Astrocyte (in vitro differentiated cells and primary cell): ENCODE data around the gene SLC44A3. TPM values are rescaled to one million over a fixed set of nuclear protein-coding genes. Genes with fewer than 3 reads are reported as not detected.
A peak's percentile ranks its signal among the peaks of the same experiment; 100 is the strongest.

Experiments
- DNase-seq: peaks from one replicate; pipeline ENCODE4 v3.0.0-alpha.2; 2010; ENCODE audit warnings: low read depth
- FAIRE-seq: peaks from 2 replicates; lab custom pipeline; 2011; peaks lifted over from hg19 to GRCh38; lab: Jason Lieb, UNC
- H2AFZ ChIP-seq: 2 replicates; pipeline ENCODE4 v1.6.0; 2012; ENCODE audit warnings: low read depth, low read length, inconsistent platforms
- H3K27ac ChIP-seq: 2 replicates; pipeline ENCODE4 v1.5.1; 2011; ENCODE audit warnings: low read depth, low read length, inconsistent platforms
- H3K27me3 ChIP-seq: 2 replicates; pipeline ENCODE4 v1.6.0; 2011; ENCODE audit warnings: low read length, inconsistent platforms; ENCODE audit not compliant: insufficient read depth
- H3K36me3 ChIP-seq: 2 replicates; pipeline ENCODE4 v1.5.1; 2011; ENCODE audit warnings: low read length, inconsistent platforms; ENCODE audit not compliant: insufficient read depth
- H3K4me1 ChIP-seq: 2 replicates; pipeline ENCODE4 v1.5.1; 2011; ENCODE audit warnings: low read length, inconsistent platforms; ENCODE audit not compliant: insufficient read depth
- H3K4me2 ChIP-seq: 2 replicates; pipeline ENCODE4 v1.6.0; 2012; ENCODE audit warnings: low read length, inconsistent platforms
- H3K4me3 ChIP-seq: 2 replicates; pipeline ENCODE4 v1.5.1; 2011; ENCODE audit warnings: low read depth, mild to moderate bottlenecking, low read length, inconsistent platforms; ENCODE audit not compliant: insufficient read depth
- H3K79me2 ChIP-seq: 2 replicates; pipeline ENCODE4 v1.6.0; 2012; ENCODE audit warnings: mild to moderate bottlenecking, low read length, inconsistent platforms; ENCODE audit not compliant: insufficient read depth
- H3K9ac ChIP-seq: 2 replicates; pipeline ENCODE4 v1.6.0; 2012; ENCODE audit warnings: mild to moderate bottlenecking, low read length, inconsistent platforms
- H3K9me3 ChIP-seq: 2 replicates; pipeline ENCODE4 v1.5.1; 2012; ENCODE audit warnings: low read depth, mild to moderate bottlenecking, low read length, inconsistent platforms; ENCODE audit not compliant: insufficient read depth
- H4K20me1 ChIP-seq: 2 replicates; pipeline ENCODE4 v1.6.0; 2012; ENCODE audit warnings: low read length, inconsistent platforms; ENCODE audit not compliant: insufficient read depth
- H3K27ac Mint-ChIP-seq: one replicate; pipeline ENCODE4 v1.8.0; 2021; ENCODE audit warnings: mild to moderate bottlenecking, mixed read lengths; ENCODE audit not compliant: unreplicated experiment
- H3K27me3 Mint-ChIP-seq: one replicate; pipeline ENCODE4 v1.8.0; 2021; ENCODE audit warnings: low read depth, mixed read lengths; ENCODE audit not compliant: unreplicated experiment
- H3K36me3 Mint-ChIP-seq: one replicate; pipeline ENCODE4 v1.8.0; 2021; ENCODE audit warnings: low read depth, mixed read lengths; ENCODE audit not compliant: unreplicated experiment
- H3K4me1 Mint-ChIP-seq: one replicate; pipeline ENCODE4 v1.8.0; 2021; ENCODE audit warnings: low read depth, mixed read lengths; ENCODE audit not compliant: unreplicated experiment
- H3K4me3 Mint-ChIP-seq: one replicate; pipeline ENCODE4 v1.8.0; 2021; ENCODE audit warnings: mild to moderate bottlenecking, moderate library complexity, mixed read lengths; ENCODE audit not compliant: unreplicated experiment
- H3K9me3 Mint-ChIP-seq: one replicate; pipeline ENCODE4 v1.8.0; 2021; ENCODE audit warnings: mild to moderate bottlenecking, mixed read lengths; ENCODE audit not compliant: unreplicated experiment
- CTCF ChIP-seq: IDR thresholded peaks from 2 replicates; pipeline ENCODE4 v1.5.1; 2011; ENCODE audit warnings: low read depth, mild to moderate bottlenecking, inconsistent platforms, low read length, moderate library complexity; ENCODE audit not compliant: insufficient read depth
- EZH2 ChIP-seq: IDR thresholded peaks from 2 replicates; pipeline ENCODE4 v1.6.1; 2012; ENCODE audit warnings: mild to moderate bottlenecking, low read length, inconsistent platforms; ENCODE audit not compliant: insufficient read depth
- total RNA-seq: library from RNA; stranded (reverse); gene quantifications from 2 replicates; pipeline ENCODE4 v1.2.1, GENCODE V29; 2021

Gene SLC44A3
- total RNA-seq, 1 donor from 2014 or later, result 3.7 TPM

- H3K9ac ChIP-seq, result no peak overlapping the region
- no peak overlapping the region for H3K4me2 ChIP-seq
- H3K9me3 ChIP-seq, result no peaks in the 10 kb centered on the region
- H3K4me3 ChIP-seq, result no peak overlapping the region
- H3K27ac ChIP-seq, result no peak overlapping the region
- Mint-ChIP-seq H3K4me1 (peaks cover 9% of the 10 kb centered on the region), H3K27me3 (no peaks in the 10 kb centered on the region), H3K9me3 (no peaks in the 10 kb centered on the region), H3K27ac (no peak overlapping the region), H3K4me3 (no peak overlapping the region), H3K36me3 (peaks cover 10% of the 10 kb centered on the region)
- no peak for TF ChIP-seq CTCF
- no peak for TF ChIP-seq EZH2
- H4K20me1 ChIP-seq, result no peaks in the 10 kb centered on the region
- peaks cover 2% of the 10 kb centered on the region for H3K36me3 ChIP-seq
- no peaks in the 10 kb centered on the region for H3K79me2 ChIP-seq
- H3K27me3 ChIP-seq, result no peaks in the 10 kb centered on the region
- H3K4me1 ChIP-seq, result peaks cover 11% of the 10 kb centered on the region
- DNase-seq, result no peak
- FAIRE-seq, result no peak
- H2AFZ ChIP-seq, result no peak overlapping the region
These were observed 66.9 kb downstream of the SLC44A3 start for GRCh38 chr1:94887106-94887505.

GRCh38 chr1:94887603-94888171 lies 67.5 kb downstream of the SLC44A3 start:
- H3K36me3 Mint-ChIP-seq, result peaks cover 10% of the 10 kb centered on the region
- H3K9me3 ChIP-seq, result no peaks in the 10 kb centered on the region
- H3K27ac Mint-ChIP-seq, result peak overlapping the region; percentile 41
- FAIRE-seq, result no peak
- H3K4me3 ChIP-seq, result no peak overlapping the region
- TF ChIP-seq CTCF (no peak), EZH2 (no peak)
- H3K36me3 ChIP-seq, result peaks cover 8% of the 10 kb centered on the region
- DNase-seq, result no peak
- no peak overlapping the region for H2AFZ ChIP-seq
- no peak overlapping the region for H3K4me3 Mint-ChIP-seq
- H3K27me3 ChIP-seq, result no peaks in the 10 kb centered on the region
- peaks cover 4% of the 10 kb centered on the region for H4K20me1 ChIP-seq
- H3K27me3 Mint-ChIP-seq, result no peaks in the 10 kb centered on the region
- H3K27ac ChIP-seq, result no peak overlapping the region
- H3K4me1 Mint-ChIP-seq, result peaks cover 9% of the 10 kb centered on the region
- no peak overlapping the region for H3K9ac ChIP-seq
- no peak overlapping the region for H3K4me2 ChIP-seq
- no peaks in the 10 kb centered on the region for H3K79me2 ChIP-seq
- no peaks in the 10 kb centered on the region for H3K9me3 Mint-ChIP-seq
- H3K4me1 ChIP-seq, result peaks cover 11% of the 10 kb centered on the region

- peaks cover 11% of the 10 kb centered on the region for H3K4me1 ChIP-seq
- H3K36me3 ChIP-seq, result peaks cover 12% of the 10 kb centered on the region
- no peak overlapping the region for H3K9ac ChIP-seq
- no peak overlapping the region for H3K4me2 ChIP-seq
- H3K79me2 ChIP-seq, result no peaks in the 10 kb centered on the region
- TF ChIP-seq EZH2 (no peak), CTCF (no peak)
- H2AFZ ChIP-seq, result no peak overlapping the region
- H4K20me1 ChIP-seq, result peaks cover 8% of the 10 kb centered on the region
- Mint-ChIP-seq H3K9me3 (no peaks in the 10 kb centered on the region), H3K27me3 (no peaks in the 10 kb centered on the region), H3K4me3 (no peak overlapping the region), H3K36me3 (peaks cover 12% of the 10 kb centered on the region), H3K4me1 (peaks cover 9% of the 10 kb centered on the region), H3K27ac (no peak overlapping the region)
- H3K27ac ChIP-seq, result no peak overlapping the region
- H3K27me3 ChIP-seq, result no peaks in the 10 kb centered on the region
- no peaks in the 10 kb centered on the region for H3K9me3 ChIP-seq
- DNase-seq, result no peak
- FAIRE-seq, result no peak
- H3K4me3 ChIP-seq, result no peak overlapping the region
These were observed 68.0 kb downstream of the SLC44A3 start for GRCh38 chr1:94888201-94888600.
